ENCODE data around the gene WDR93.

WDR93 gene

GRCh38 chr15:89667706-89667960 is 23.0 kb upstream of the WDR93 start:
- H3K36me3 ChIP-seq (ENCODE audit: control insufficient read depth in 4 of 4, insufficient read depth in 4 of 4, low read length in 3 of 4), result no peaks in the 10 kb centered on the region
- no peak overlapping the region for H3K27ac ChIP-seq (ENCODE audit: insufficient read depth in 1 of 2, low read depth in 1 of 2, low read length in 2 of 2, poor library complexity in 1 of 2, severe bottlenecking in 2 of 2)
- no peak for DNase-seq
- CTCF ChIA-PET, result interaction anchor here (1.6 kb wide), 1 partner anchor 22 kb away, joined by 3 read pairs; no protein-coding TSS in a partner anchor
- POLR2A ChIA-PET, result no interaction called here
- H3K4me3 ChIP-seq (ENCODE audit: control insufficient read depth in 1 of 7, extremely low read depth in 1 of 7, insufficient read depth in 4 of 7, low read depth in 2 of 7, low read length in 6 of 7), result no peak overlapping the region
- no peaks in the 10 kb centered on the region for H3K9me3 ChIP-seq (ENCODE audit: control extremely low read depth in 1 of 5, control insufficient read depth in 4 of 5, insufficient read depth in 2 of 5, low read depth in 1 of 5, low read length in 4 of 5)
- H3K27me3 ChIP-seq (replicated peaks in 2 of 5; ENCODE audit: control insufficient read depth in 4 of 5, insufficient read depth in 5 of 5, low read length in 4 of 5), result peaks cover 0 to 7% (median 0%) of the 10 kb centered on the region in 5 experiments
- peaks cover 0 to 19% (median 17%) of the 10 kb centered on the region in 4 experiments for H3K4me1 ChIP-seq (ENCODE audit: control extremely low read depth in 1 of 4, control insufficient read depth in 4 of 4, insufficient read depth in 4 of 4, low read length in 3 of 4)
- WGBS (ENCODE audit: insufficient coverage), result no CpG with 5 or more reads among the region's 7 CpGs

- H3K9me3 ChIP-seq (ENCODE audit: control extremely low read depth in 1 of 5, control insufficient read depth in 4 of 5, insufficient read depth in 2 of 5, low read depth in 1 of 5, low read length in 4 of 5), result no peaks in the 10 kb centered on the region
- no peak for DNase-seq
- H3K27me3 ChIP-seq (replicated peaks in 2 of 5; ENCODE audit: control insufficient read depth in 4 of 5, insufficient read depth in 5 of 5, low read length in 4 of 5), result peaks cover 0 to 7% (median 0%) of the 10 kb centered on the region in 5 experiments
- H3K4me1 ChIP-seq (ENCODE audit: control extremely low read depth in 1 of 4, control insufficient read depth in 4 of 4, insufficient read depth in 4 of 4, low read length in 3 of 4), result peaks cover 0 to 14% (median 12%) of the 10 kb centered on the region in 4 experiments
- no peaks in the 10 kb centered on the region for H3K36me3 ChIP-seq (ENCODE audit: control insufficient read depth in 4 of 4, insufficient read depth in 4 of 4, low read length in 3 of 4)
- H3K4me3 ChIP-seq (ENCODE audit: control insufficient read depth in 1 of 7, extremely low read depth in 1 of 7, insufficient read depth in 4 of 7, low read depth in 2 of 7, low read length in 6 of 7), result no peak overlapping the region
- ChIA-PET CTCF (interaction anchor here (1.1 to 1.6 kb wide), 2 partner anchors 21 to 22 kb away, joined by 3 read pairs; no protein-coding TSS in a partner anchor), POLR2A (no interaction called here)
- WGBS (ENCODE audit: insufficient coverage), result 100% methylated on average over 3 of the region's 3 CpGs
- H3K27ac ChIP-seq (ENCODE audit: insufficient read depth in 1 of 2, low read depth in 1 of 2, low read length in 2 of 2, poor library complexity in 1 of 2, severe bottlenecking in 2 of 2), result no peak overlapping the region
Observed at GRCh38 chr15:89668171-89668570, 22.4 kb upstream of the WDR93 start.

- H3K27ac ChIP-seq (ENCODE audit: insufficient read depth in 1 of 2, low read depth in 1 of 2, low read length in 2 of 2, poor library complexity in 1 of 2, severe bottlenecking in 2 of 2), result no peak overlapping the region
- 90% methylated on average over 4 of the region's 9 CpGs for WGBS (ENCODE audit: insufficient coverage)
- ChIA-PET CTCF (no interaction called here), POLR2A (no interaction called here)
- no peaks in the 10 kb centered on the region for H3K36me3 ChIP-seq (ENCODE audit: control insufficient read depth in 4 of 4, insufficient read depth in 4 of 4, low read length in 3 of 4)
- H3K9me3 ChIP-seq (ENCODE audit: control extremely low read depth in 1 of 5, control insufficient read depth in 4 of 5, insufficient read depth in 2 of 5, low read depth in 1 of 5, low read length in 4 of 5), result no peaks in the 10 kb centered on the region
- DNase-seq, result no peak
- H3K4me1 ChIP-seq (ENCODE audit: control extremely low read depth in 1 of 4, control insufficient read depth in 4 of 4, insufficient read depth in 4 of 4, low read length in 3 of 4), result peaks cover 0 to 13% (median 10%) of the 10 kb centered on the region in 4 experiments
- H3K27me3 ChIP-seq (replicated peaks in 2 of 5; ENCODE audit: control insufficient read depth in 4 of 5, insufficient read depth in 5 of 5, low read length in 4 of 5), result peaks cover 0 to 6% (median 0%) of the 10 kb centered on the region in 5 experiments
- no peak overlapping the region for H3K4me3 ChIP-seq (ENCODE audit: control insufficient read depth in 1 of 7, extremely low read depth in 1 of 7, insufficient read depth in 4 of 7, low read depth in 2 of 7, low read length in 6 of 7)
Observed at GRCh38 chr15:89669309-89669865, 21.2 kb upstream of the WDR93 start.

- peaks cover 0 to 12% (median 10%) of the 10 kb centered on the region in 4 experiments for H3K4me1 ChIP-seq (ENCODE audit: control extremely low read depth in 1 of 4, control insufficient read depth in 4 of 4, insufficient read depth in 4 of 4, low read length in 3 of 4)
- no peak overlapping the region for H3K27ac ChIP-seq (ENCODE audit: insufficient read depth in 1 of 2, low read depth in 1 of 2, low read length in 2 of 2, poor library complexity in 1 of 2, severe bottlenecking in 2 of 2)
- no peak overlapping the region for H3K4me3 ChIP-seq (ENCODE audit: control insufficient read depth in 1 of 7, extremely low read depth in 1 of 7, insufficient read depth in 4 of 7, low read depth in 2 of 7, low read length in 6 of 7)
- H3K9me3 ChIP-seq (ENCODE audit: control extremely low read depth in 1 of 5, control insufficient read depth in 4 of 5, insufficient read depth in 2 of 5, low read depth in 1 of 5, low read length in 4 of 5), result no peaks in the 10 kb centered on the region
- peaks cover 0 to 5% (median 0%) of the 10 kb centered on the region in 5 experiments for H3K27me3 ChIP-seq (replicated peaks in 2 of 5; ENCODE audit: control insufficient read depth in 4 of 5, insufficient read depth in 5 of 5, low read length in 4 of 5)
- no peak for DNase-seq
- ChIA-PET CTCF (interaction anchor here (1.4 to 6.8 kb wide), 2 partner anchors 10 to 23 kb away, joined by 3 to 46 read pairs; no protein-coding TSS in a partner anchor), POLR2A (no interaction called here)
- H3K36me3 ChIP-seq (ENCODE audit: control insufficient read depth in 4 of 4, insufficient read depth in 4 of 4, low read length in 3 of 4), result no peaks in the 10 kb centered on the region
- 99% methylated on average over 10 of the region's 15 CpGs for WGBS (ENCODE audit: insufficient coverage)
Observed at GRCh38 chr15:89669941-89670340, 20.7 kb upstream of the WDR93 start.

- WGBS (ENCODE audit: insufficient coverage), result 96% methylated on average over 8 of the region's 12 CpGs
- CTCF ChIA-PET, result interaction anchor here (1.4 to 6.8 kb wide), 3 partner anchors 12 to 25 kb away, joined by 3 to 46 read pairs (median 3); no protein-coding TSS in a partner anchor
- DNase-seq, result no peak
- Histone ChIP-seq H3K27me3 (replicated peaks in 2 of 5; ENCODE audit: control insufficient read depth in 4 of 5, insufficient read depth in 5 of 5, low read length in 4 of 5) (peaks cover 0 to 2% (median 0%) of the 10 kb centered on the region in 5 experiments), H3K4me3 (ENCODE audit: control insufficient read depth in 1 of 7, extremely low read depth in 1 of 7, insufficient read depth in 4 of 7, low read depth in 2 of 7, low read length in 6 of 7) (no peak overlapping the region), H3K27ac (ENCODE audit: insufficient read depth in 1 of 2, low read depth in 1 of 2, low read length in 2 of 2, poor library complexity in 1 of 2, severe bottlenecking in 2 of 2) (no peak overlapping the region), H3K36me3 (ENCODE audit: control insufficient read depth in 4 of 4, insufficient read depth in 4 of 4, low read length in 3 of 4) (no peaks in the 10 kb centered on the region), H3K9me3 (ENCODE audit: control extremely low read depth in 1 of 5, control insufficient read depth in 4 of 5, insufficient read depth in 2 of 5, low read depth in 1 of 5, low read length in 4 of 5) (no peaks in the 10 kb centered on the region), H3K4me1 (ENCODE audit: control extremely low read depth in 1 of 4, control insufficient read depth in 4 of 4, insufficient read depth in 4 of 4, low read length in 3 of 4) (peaks cover 0 to 1% (median under 1%) of the 10 kb centered on the region in 4 experiments)
- POLR2A ChIA-PET, result no interaction called here
Observed at GRCh38 chr15:89670971-89671560, 19.5 kb upstream of the WDR93 start.

GRCh38 chr15:89671687-89672086 is 18.9 kb upstream of the WDR93 start:
- CTCF ChIA-PET, result interaction anchor here (1.4 to 6.8 kb wide), 3 partner anchors 12 to 24 kb away, joined by 3 to 46 read pairs (median 8); no protein-coding TSS in a partner anchor
- no peak overlapping the region for H3K4me3 ChIP-seq (ENCODE audit: control insufficient read depth in 1 of 7, extremely low read depth in 1 of 7, insufficient read depth in 4 of 7, low read depth in 2 of 7, low read length in 6 of 7)
- no peaks in the 10 kb centered on the region for H3K9me3 ChIP-seq (ENCODE audit: control extremely low read depth in 1 of 5, control insufficient read depth in 4 of 5, insufficient read depth in 2 of 5, low read depth in 1 of 5, low read length in 4 of 5)
- 100% methylated on average over 2 of the region's 4 CpGs for WGBS (ENCODE audit: insufficient coverage)
- DNase-seq, result no peak
- POLR2A ChIA-PET, result no interaction called here
- no peaks in the 10 kb centered on the region for H3K36me3 ChIP-seq (ENCODE audit: control insufficient read depth in 4 of 4, insufficient read depth in 4 of 4, low read length in 3 of 4)
- H3K27me3 ChIP-seq (replicated peaks in 2 of 5; ENCODE audit: control insufficient read depth in 4 of 5, insufficient read depth in 5 of 5, low read length in 4 of 5), result no peaks in the 10 kb centered on the region
- no peak overlapping the region for H3K27ac ChIP-seq (ENCODE audit: insufficient read depth in 1 of 2, low read depth in 1 of 2, low read length in 2 of 2, poor library complexity in 1 of 2, severe bottlenecking in 2 of 2)
- H3K4me1 ChIP-seq (ENCODE audit: control extremely low read depth in 1 of 4, control insufficient read depth in 4 of 4, insufficient read depth in 4 of 4, low read length in 3 of 4), result no peaks in the 10 kb centered on the region
